Measurements from ENCODE around the gene CPHXL. TPM values are rescaled to one million over a fixed set of nuclear protein-coding genes. Genes with fewer than 3 reads are reported as not detected.

Gene CPHXL
- total RNA-seq (not detected), polyA plus RNA-seq (not detected)

GRCh38 chr16:75726390-75726789 lies at the start of gene CPHXL:
Gene CPHXL (minus strand): TSS chr16:75726490. CDS start chr16:75726442, 48 bp downstream.
- no peaks in the 10 kb centered on the region for H3K9me3 ChIP-seq
- H3K27ac ChIP-seq = no peak within 1 kb of the TSS
- WGBS, 2 donors = 85 to 91% methylated on average over 5 of the region's 5 CpGs
- H3K4me1 ChIP-seq = no peaks in the 10 kb centered on the region
- no peak within 1 kb of the TSS for H3K4me3 ChIP-seq
- DNase-seq = no peak
- TF ChIP-seq CTCF (IDR thresholded peaks at IDR 0.05) (no peak), POLR2AphosphoS5 (IDR thresholded peaks at IDR 0.05) (no peak), EP300 (IDR thresholded peaks at IDR 0.05) (no peak), POLR2A (IDR thresholded peaks at IDR 0.05) (no peak)
- no peaks in the 10 kb centered on the region for H3K36me3 ChIP-seq
- intact Hi-C loops (cut with DNase I) = no loop called here
- no peaks in the 10 kb centered on the region for H3K27me3 ChIP-seq

- no peaks in the 10 kb centered on the region for H3K4me1 ChIP-seq
- H3K9me3 ChIP-seq = no peaks in the 10 kb centered on the region
- intact Hi-C loops (cut with DNase I) = no loop called here
- 56 to 60% methylated on average over 1 of the region's 1 CpG for WGBS, 2 donors
- H3K27ac ChIP-seq = no peak overlapping the region
- peaks cover 0 to 3% (median 0%) of the 10 kb centered on the region in 3 donors for H3K27me3 ChIP-seq
- DNase-seq = no peak
- no peak overlapping the region for H3K4me3 ChIP-seq
- no peaks in the 10 kb centered on the region for H3K36me3 ChIP-seq
- TF ChIP-seq POLR2AphosphoS5 (IDR thresholded peaks at IDR 0.05) = no peak
- no peak for TF ChIP-seq CTCF (IDR thresholded peaks at IDR 0.05)
- no peak for TF ChIP-seq POLR2A (IDR thresholded peaks at IDR 0.05)
- TF ChIP-seq EP300 (IDR thresholded peaks at IDR 0.05) = no peak
Observed at GRCh38 chr16:75774197-75774596, 47.9 kb upstream of the CPHXL start.

GRCh38 chr16:75770051-75770450 lies 43.8 kb upstream of the CPHXL start:
- Histone ChIP-seq H3K4me1 (no peaks in the 10 kb centered on the region), H3K27ac (no peak overlapping the region), H3K36me3 (no peaks in the 10 kb centered on the region), H3K27me3 (no peaks in the 10 kb centered on the region), H3K9me3 (no peaks in the 10 kb centered on the region), H3K4me3 (no peak overlapping the region)
- intact Hi-C loops (cut with DNase I) = no loop called here
- DNase-seq = no peak
- TF ChIP-seq EP300 (IDR thresholded peaks at IDR 0.05) = no peak
- no peak for TF ChIP-seq POLR2AphosphoS5 (IDR thresholded peaks at IDR 0.05)
- TF ChIP-seq POLR2A (IDR thresholded peaks at IDR 0.05) = no peak
- no peak for TF ChIP-seq CTCF (IDR thresholded peaks at IDR 0.05)

GRCh38 chr16:75764154-75764768 lies 38.0 kb upstream of the CPHXL start:
- no peak overlapping the region for H3K27ac ChIP-seq
- intact Hi-C loops (cut with DNase I) = loop anchor here (1.0 to 5.0 kb wide), 4 partner anchors 115 to 562 kb away; partner anchors contain the start of gene ADAT1

More at GRCh38 chr16:75764154-75764768, 38.0 kb upstream of the CPHXL start:
- Histone ChIP-seq H3K36me3 (no peaks in the 10 kb centered on the region), H3K9me3 (no peaks in the 10 kb centered on the region), H3K4me3 (no peak overlapping the region), H3K4me1 (no peaks in the 10 kb centered on the region), H3K27me3 (no peaks in the 10 kb centered on the region)
- peak; percentile 66 for DNase-seq
- 13 to 24% methylated on average over 7 of the region's 7 CpGs for WGBS, 2 donors
- no peak for TF ChIP-seq EP300 (IDR thresholded peaks at IDR 0.05)
- TF ChIP-seq POLR2AphosphoS5 (IDR thresholded peaks at IDR 0.05) = no peak
- peak; percentile 39 to 74 (median 66) for TF ChIP-seq CTCF (IDR thresholded peaks at IDR 0.05)
- TF ChIP-seq POLR2A (IDR thresholded peaks at IDR 0.05) = no peak
